Measurements from ENCODE around the gene BRSK1. TPM values are rescaled to one million over a fixed set of nuclear protein-coding genes. Genes with fewer than 3 reads are reported as not detected.

The BRSK1 gene
- total and polyA plus RNA-seq, 2 of the 8 experiments (the other 6 are each of a cell fraction or from before 2014, with no cell fraction given), result 27.6 to 32.7 TPM

GRCh38 chr19:55311797-55312196, 28.0 kb downstream of the BRSK1 start:
- FAIRE-seq (no peak), DNase-seq (ENCODE audit: low read depth in 1 of 2, low spot score in 2 of 2) (no peak)
- POLR2A ChIA-PET (ENCODE audit: partially characterized antibody), result interaction anchor here (0.9 to 4.4 kb wide), 9 partner anchors 10 to 87 kb away, joined by 3 to 32 read pairs (median 5); partner anchors contain the start of genes RPL28 and TMEM238
- no peaks in the 10 kb centered on the region for H3K9me3 ChIP-seq (ENCODE audit: insufficient read depth in 2 of 2, low read depth in 1 of 2, low read length in 1 of 2)
- H2BK120ac ChIP-seq (replicated peaks; ENCODE audit: low read depth, low read length), result no peak overlapping the region
- no peak overlapping the region for H3K4ac ChIP-seq (replicated peaks; ENCODE audit: insufficient read length, low read depth, low read length)
- no peak overlapping the region for H3K23ac ChIP-seq (ENCODE audit: insufficient read length)
- H3K27me3 ChIP-seq (replicated peaks in 1 of 4; ENCODE audit: control insufficient read depth in 3 of 4, extremely low read depth in 1 of 4, insufficient read depth in 3 of 4, low read length in 3 of 4), result no peaks in the 10 kb centered on the region
- H2AFZ ChIP-seq (ENCODE audit: low read length), result no peak overlapping the region
- CTCF ChIA-PET (ENCODE audit: partially characterized antibody), result interaction anchor here (0.6 to 5.1 kb wide), 7 partner anchors 10 to 52 kb away, joined by 3 to 33 read pairs (median 4); no protein-coding TSS in a partner anchor
- H2BK5ac ChIP-seq (ENCODE audit: low read depth, low read length), result no peak overlapping the region
- H4K8ac ChIP-seq (ENCODE audit: extremely low read depth, insufficient read depth, low read length), result no peak overlapping the region
- H3K36me3 ChIP-seq (ENCODE audit: control insufficient read depth in 2 of 4, insufficient read depth in 4 of 4, low read length in 3 of 4), result peaks cover 9 to 22% (median 18%) of the 10 kb centered on the region in 4 experiments
- H2BK12ac ChIP-seq (ENCODE audit: low read depth, low read length), result no peak overlapping the region
- no peak overlapping the region for H3K56ac ChIP-seq (replicated peaks; ENCODE audit: insufficient read length, low read depth, low read length)
- no peak overlapping the region for H3K9ac ChIP-seq (replicated peaks in 1 of 4; ENCODE audit: extremely low read depth in 1 of 4, low read depth in 3 of 4, low read length in 3 of 4)
- no peaks in the 10 kb centered on the region for H3K79me2 ChIP-seq (ENCODE audit: control insufficient read depth in 1 of 2, insufficient read depth in 2 of 2, low read length in 2 of 2)
- no peak overlapping the region for H2BK15ac ChIP-seq (ENCODE audit: low read length)
- H2BK20ac ChIP-seq (ENCODE audit: low read length), result no peak overlapping the region
- no peak overlapping the region for H2AK5ac ChIP-seq (ENCODE audit: low read depth, low read length)
- H3K27ac ChIP-seq (ENCODE audit: low read depth, low read length), result no peak overlapping the region
- H3K23me2 ChIP-seq (ENCODE audit: low read depth, low read length), result no peaks in the 10 kb centered on the region
- no peak overlapping the region for H3K14ac ChIP-seq (ENCODE audit: insufficient read length)
- H4K5ac ChIP-seq (ENCODE audit: insufficient read length, low read depth, low read length), result no peak overlapping the region
- H3K4me1 ChIP-seq (replicated peaks in 1 of 4; ENCODE audit: control insufficient read depth in 3 of 4, insufficient read depth in 4 of 4, low read length in 3 of 4), result no peaks in the 10 kb centered on the region
- H3K4me3 ChIP-seq (ENCODE audit: extremely low read depth in 1 of 4, insufficient read depth in 2 of 4, low read depth in 3 of 4, low read length in 4 of 4), result no peak overlapping the region
- no peak for TF ChIP-seq RFX5 (IDR thresholded peaks at IDR 0.05; ENCODE audit: borderline replicate concordance, low read depth, low read length)
- 0 out of 2 replicates have a peak, but pooled peaks have one; percentile 1 for TF ChIP-seq POLR2AphosphoS5 (IDR thresholded peaks at IDR 0.05; ENCODE audit: low read depth, low read length)
- no peak for TF ChIP-seq SRF (IDR thresholded peaks at IDR 0.05; ENCODE audit: low read depth, low read length)
- no peak for TF ChIP-seq GABPA (IDR thresholded peaks at IDR 0.05; ENCODE audit: borderline replicate concordance, insufficient read depth, low read length)
- TF ChIP-seq ATF3 (IDR thresholded peaks at IDR 0.05; ENCODE audit: insufficient read depth, low read depth, low read length), result no peak
- 93% methylated on average over 9 of the region's 18 CpGs; no CpG with 5 or more reads in 1 of the 2 experiments for WGBS, 2 experiments (ENCODE audit: extremely low coverage in 1 of 2, insufficient coverage in 1 of 2, insufficient read length in 1 of 2, insufficient replicate concordance in 2 of 2, low coverage in 1 of 2, low lambda C conversion rate in 2 of 2, missing lambda C conversion rate in 1 of 2)
- H3K4me2 ChIP-seq (ENCODE audit: insufficient read depth in 1 of 2, low read depth in 2 of 2, low read length in 2 of 2), result no peak overlapping the region
- H4K20me1 ChIP-seq (replicated peaks in 1 of 2; ENCODE audit: control insufficient read depth in 1 of 2, insufficient read depth in 2 of 2, low read length in 2 of 2), result no peaks in the 10 kb centered on the region
- H4K91ac ChIP-seq (replicated peaks; ENCODE audit: insufficient read length, low read length), result no peak overlapping the region
- no peak overlapping the region for H3K18ac ChIP-seq (ENCODE audit: extremely low read depth, low read length)
- H3K79me1 ChIP-seq (ENCODE audit: low read depth, low read length), result no peaks in the 10 kb centered on the region
